Skeletal muscle tissue (tissue), 4 donors: ENCODE measurements around the gene CEACAM1. TPM values are rescaled to one million over a fixed set of nuclear protein-coding genes. Genes with fewer than 3 reads are reported as not detected.
"Not testable (repeated sequence)": the region's sequence is repeated elsewhere in the genome, so short reads cannot be mapped to it uniquely, and the experiment has no call there.

Source experiments
- H3K27ac ChIP-seq: one replicate; pipeline ENCODE4 v1.7.0; 2013; ENCODE audit warnings: mild to moderate bottlenecking, low read depth, low read length, inconsistent platforms
- H3K27me3 ChIP-seq, 3 donors: one replicate each; pipeline ENCODE4 v1.7.0; 2013; ENCODE audit warnings: low read length in 3 of 3; ENCODE audit not compliant: control insufficient read depth in 3 of 3, insufficient read depth in 3 of 3
- H3K36me3 ChIP-seq, 3 donors: one replicate each; pipeline ENCODE4 v1.7.0; 2013; ENCODE audit warnings: low read length in 3 of 3; ENCODE audit not compliant: control insufficient read depth in 3 of 3, insufficient read depth in 3 of 3
- H3K4me1 ChIP-seq, 3 donors: one replicate each; pipeline ENCODE4 v1.7.0; 2013; ENCODE audit warnings: low read length in 3 of 3, mild to moderate bottlenecking in 3 of 3; ENCODE audit not compliant: control insufficient read depth in 3 of 3, insufficient read depth in 3 of 3
- H3K4me3 ChIP-seq, 3 donors: one replicate each; pipeline ENCODE4 v1.7.0; 2013; ENCODE audit warnings: low read length in 3 of 3
- H3K9ac ChIP-seq, 3 donors: one replicate each; pipeline ENCODE4 v1.7.0; 2013; ENCODE audit warnings: low read length in 3 of 3, mild to moderate bottlenecking in 3 of 3, moderate library complexity in 2 of 3, low read depth in 1 of 3
- H3K9me3 ChIP-seq, 3 donors: one replicate each; pipeline ENCODE4 v1.7.0; 2013; ENCODE audit warnings: low read length in 3 of 3; ENCODE audit not compliant: control insufficient read depth in 3 of 3
- total RNA-seq: library from RNA; depleted of rRNA; stranded (reverse); fragments of >200 nt; gene quantifications from one replicate; pipeline ENCODE4 v1.2.3, GENCODE V29; 2014
- donor health status: Osteomylitis.

Gene CEACAM1
- total RNA-seq, 1 donor from 2014 or later, result 0.52 TPM

- Histone ChIP-seq H3K27me3 (peaks cover 0 to 9% (median 0%) of the 10 kb centered on the region in 3 donors), H3K9ac (no peak overlapping the region), H3K4me3 (no peak overlapping the region), H3K9me3 (no peaks in the 10 kb centered on the region), H3K27ac (no peak overlapping the region), H3K36me3 (no peaks in the 10 kb centered on the region), H3K4me1 (peaks cover 15 to 25% (median 16%) of the 10 kb centered on the region in 3 donors)
Measured at GRCh38 chr19:42561512-42561911, 33.2 kb upstream of the CEACAM1 start.

DNA sequence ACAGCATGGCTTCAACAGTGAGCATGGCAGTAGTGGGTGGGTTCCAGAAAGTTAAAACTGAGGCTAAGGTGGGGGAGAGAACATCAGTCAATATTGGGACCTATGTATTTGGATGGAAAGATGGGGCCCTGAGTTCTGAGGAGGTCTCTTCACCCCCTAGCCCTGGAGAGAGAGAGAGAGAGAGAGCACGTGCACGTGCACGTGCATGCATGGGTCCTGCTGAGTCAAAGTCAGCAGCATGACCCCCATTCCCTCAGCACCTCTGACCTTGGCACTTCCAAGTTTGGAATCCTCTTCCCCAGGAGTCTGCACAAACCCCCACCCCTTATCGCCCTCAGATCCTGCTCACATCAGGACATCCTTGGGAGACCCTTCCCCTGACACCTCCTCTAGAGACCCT is 32.5 kb upstream of the CEACAM1 start:
- no peak overlapping the region for H3K4me3 ChIP-seq
- no peak overlapping the region for H3K27ac ChIP-seq
- H3K9ac ChIP-seq, result no peak overlapping the region
- H3K9me3 ChIP-seq, result no peaks in the 10 kb centered on the region
- peaks cover 13 to 25% (median 16%) of the 10 kb centered on the region in 3 donors for H3K4me1 ChIP-seq
- H3K27me3 ChIP-seq, result peaks cover 0 to 9% (median 0%) of the 10 kb centered on the region in 3 donors
- H3K36me3 ChIP-seq, result no peaks in the 10 kb centered on the region

GRCh38 chr19:42558450-42559150 is 30.3 kb upstream of the CEACAM1 start:
- Histone ChIP-seq H3K4me3 (no peak overlapping the region), H3K36me3 (no peaks in the 10 kb centered on the region), H3K27ac (no peak overlapping the region), H3K9me3 (no peaks in the 10 kb centered on the region), H3K27me3 (peaks cover 5 to 12% (median 8%) of the 10 kb centered on the region in 3 donors), H3K9ac (no peak overlapping the region), H3K4me1 (peaks cover 2 to 19% (median 3%) of the 10 kb centered on the region in 3 donors)

- not testable (repeated sequence) for H3K9ac ChIP-seq, H3K4me3 ChIP-seq, H3K36me3 ChIP-seq, H3K27ac ChIP-seq, H3K9me3 ChIP-seq
- Histone ChIP-seq H3K4me1 (peaks cover 0 to 12% (median 3%) of the 10 kb centered on the region in 3 donors), H3K27me3 (peaks cover 5 to 12% (median 8%) of the 10 kb centered on the region in 3 donors)
Measured at GRCh38 chr19:42557386-42557871, 29.1 kb upstream of the CEACAM1 start.

DNA sequence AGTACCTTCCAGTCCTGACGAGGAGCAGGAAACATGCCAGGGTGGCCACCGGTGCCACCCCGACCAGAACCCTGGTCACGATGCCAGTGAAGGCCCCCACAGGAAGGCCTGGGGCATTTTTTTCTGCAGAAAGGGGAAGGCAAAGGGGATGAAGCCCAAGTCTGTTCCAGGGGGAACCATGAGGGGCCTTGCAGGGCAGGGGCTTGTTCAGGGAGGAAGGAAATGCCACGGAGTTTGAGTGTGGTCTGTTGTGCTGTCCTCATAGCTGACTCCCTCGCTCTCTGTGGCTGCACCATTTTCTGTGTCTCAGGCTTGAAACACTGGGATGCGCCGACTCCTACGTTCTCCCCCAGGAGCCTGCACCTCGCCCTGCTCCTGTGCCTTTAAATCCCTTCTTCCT is 27.5 kb upstream of the CEACAM1 start:
- H3K9ac ChIP-seq, result no peak overlapping the region
- no peak overlapping the region for H3K4me3 ChIP-seq
- peaks cover 5 to 16% (median 8%) of the 10 kb centered on the region in 3 donors for H3K27me3 ChIP-seq
- peaks cover 0 to 12% (median 3%) of the 10 kb centered on the region in 3 donors for H3K4me1 ChIP-seq
- no peaks in the 10 kb centered on the region for H3K36me3 ChIP-seq
- H3K27ac ChIP-seq, result no peak overlapping the region
- H3K9me3 ChIP-seq, result no peaks in the 10 kb centered on the region

DNA sequence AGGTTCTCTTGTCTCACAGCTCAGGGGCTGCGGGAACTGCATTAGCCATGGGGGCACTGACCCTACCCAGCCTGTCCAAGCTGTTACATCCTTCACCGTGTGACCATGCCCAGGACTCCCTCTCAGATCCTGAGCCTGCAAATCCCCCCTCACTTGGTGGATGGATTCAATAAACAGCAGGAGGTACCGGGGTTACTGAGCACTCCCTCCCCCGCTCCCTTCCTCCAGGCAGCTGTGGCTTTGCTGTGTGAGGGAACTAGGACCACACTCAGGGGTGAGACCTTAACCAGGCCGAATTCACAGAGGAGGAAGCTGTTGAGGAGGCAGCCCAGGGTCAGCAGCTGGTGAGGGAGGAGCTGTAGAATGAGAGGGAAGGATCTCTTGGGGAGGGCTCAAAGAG is 27.0 kb upstream of the CEACAM1 start:
- H3K4me1 ChIP-seq, result peaks cover 0 to 12% (median 3%) of the 10 kb centered on the region in 3 donors
- no peaks in the 10 kb centered on the region for H3K9me3 ChIP-seq
- H3K36me3 ChIP-seq, result no peaks in the 10 kb centered on the region
- peaks cover 5 to 16% (median 8%) of the 10 kb centered on the region in 3 donors for H3K27me3 ChIP-seq
- no peak overlapping the region for H3K27ac ChIP-seq
- no peak overlapping the region for H3K4me3 ChIP-seq
- no peak overlapping the region for H3K9ac ChIP-seq

- Histone ChIP-seq H3K4me1 (peaks cover 0 to 12% (median 3%) of the 10 kb centered on the region in 3 donors), H3K36me3 (no peaks in the 10 kb centered on the region), H3K4me3 (no peak overlapping the region)
Measured at GRCh38 chr19:42554046-42554575, 25.8 kb upstream of the CEACAM1 start.

DNA sequence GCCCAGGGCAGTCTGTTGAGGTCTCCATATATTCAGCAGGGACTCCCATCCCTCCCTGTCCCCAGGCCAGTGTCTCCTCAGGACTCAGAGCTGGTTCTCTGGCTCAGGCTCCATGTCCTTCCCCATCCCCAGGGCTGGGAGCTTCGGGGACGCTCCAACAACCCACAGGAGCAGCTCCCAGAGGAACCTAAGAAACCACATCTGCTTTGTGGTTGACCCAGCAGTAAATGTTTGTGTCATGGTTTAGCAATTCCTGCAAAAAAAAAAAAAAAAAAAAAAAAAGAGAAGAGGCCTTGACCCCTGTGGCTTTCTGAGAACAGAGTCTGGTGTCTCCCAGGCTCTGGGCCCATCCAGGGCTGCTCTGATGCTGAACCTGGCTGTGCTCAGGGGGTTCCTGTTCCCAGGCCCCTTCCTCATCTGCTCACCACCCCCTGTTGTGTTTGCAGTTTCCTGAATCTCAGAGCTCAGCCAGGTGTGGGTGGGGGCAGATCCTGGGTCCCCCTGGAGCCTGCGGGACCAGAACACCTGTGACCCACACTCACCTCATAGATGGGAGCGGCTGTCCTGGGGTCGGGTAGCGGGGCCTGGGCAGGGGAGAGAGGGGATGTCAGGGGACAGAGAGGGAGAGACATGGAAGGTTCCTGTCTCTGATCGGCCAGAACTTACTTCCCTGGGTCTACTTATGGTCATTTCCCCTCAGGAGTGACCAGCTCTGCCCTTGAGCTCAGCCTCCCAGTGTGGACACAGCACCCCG is 25.2 kb upstream of the CEACAM1 start:
- no peak overlapping the region for H3K4me3 ChIP-seq
- peaks cover 5 to 10% (median 8%) of the 10 kb centered on the region in 3 donors for H3K27me3 ChIP-seq
- peaks cover 0 to 12% (median 3%) of the 10 kb centered on the region in 3 donors for H3K4me1 ChIP-seq
- no peaks in the 10 kb centered on the region for H3K36me3 ChIP-seq
- H3K9me3 ChIP-seq, result no peaks in the 10 kb centered on the region
- H3K27ac ChIP-seq, result no peak overlapping the region
- H3K9ac ChIP-seq, result no peak overlapping the region

More at GRCh38 chr19:42554046-42554575, 25.8 kb upstream of the CEACAM1 start:
- Histone ChIP-seq H3K27me3 (peaks cover 5 to 10% (median 8%) of the 10 kb centered on the region in 3 donors), H3K9ac (no peak overlapping the region), H3K9me3 (no peaks in the 10 kb centered on the region), H3K27ac (no peak overlapping the region)

GRCh38 chr19:42552086-42553065 is 24.1 kb upstream of the CEACAM1 start:
- H3K9ac ChIP-seq, result no peak overlapping the region
- no peak overlapping the region for H3K4me3 ChIP-seq
- H3K27me3 ChIP-seq, result peaks cover 7 to 13% (median 12%) of the 10 kb centered on the region in 3 donors
- peaks cover 0 to 12% (median 3%) of the 10 kb centered on the region in 3 donors for H3K4me1 ChIP-seq
- H3K27ac ChIP-seq, result no peak overlapping the region
- H3K36me3 ChIP-seq, result no peaks in the 10 kb centered on the region
- H3K9me3 ChIP-seq, result no peaks in the 10 kb centered on the region
